HCT116 (cell line): Measurements from ENCODE around the gene CLASP2. TPM values are rescaled to one million over a fixed set of nuclear protein-coding genes. Genes with fewer than 3 reads are reported as not detected.

Source experiments
- ATAC-seq: fragments of 200-7000 bp; cut with Tn5 transposase; 2 replicates; pipeline ENCODE4 v1.9.1; 2020; ENCODE audit warnings: mild to moderate bottlenecking, moderate library complexity
- BruUV-seq: library from RNA; stranded (reverse); fragments of 400-500 nt; replicated peaks from 2 replicates; lab custom pipeline; 2021; lab: Mats Ljungman, UMichigan
- CTCF ChIA-PET: fragments of 300-600 bp; sonication (Branson Sonifier 250); formaldehyde crosslinking; loops from one replicate; lab custom pipeline; 2021; ENCODE audit warnings: antibody characterized with exemption; lab: Charles Lee
- POLR2A ChIA-PET: fragments of 300-600, 350-600 bp; sonication (Branson Sonifier 250); formaldehyde crosslinking; loops from one replicate; lab custom pipeline; 2021; ENCODE audit warnings: antibody characterized with exemption; lab: Charles Lee
- RAD21 ChIA-PET, 2 experiments: fragments of 300-600 bp; sonication (Branson Sonifier 250); formaldehyde crosslinking; loops; one replicate each; lab custom pipeline; 2023; ENCODE audit warnings: low total read pairs in 2 of 2; ENCODE audit not compliant: uncharacterized antibody in 2 of 2, unreplicated experiment in 2 of 2, low non-redundant PET in 1 of 2; lab: Charles Lee
- DNase-seq: peaks from one replicate; pipeline ENCODE4 v3.0.0-alpha.2; 2010; ENCODE audit warnings: low read depth, low spot score
- H2AFZ ChIP-seq: fragments of 200-600 bp; shearing (Covaris generic), sonication (generic); 2 replicates; pipeline ENCODE4 v1.6.1; 2017; ENCODE audit warnings: low read depth, mixed run types, mixed read lengths, antibody characterized with exemption, low read length; ENCODE audit not compliant: poor library complexity, severe bottlenecking
- H3K27ac ChIP-seq: 2 replicates; pipeline ENCODE4 v1.5.1; 2012; ENCODE audit warnings: low read depth, low read length
- H3K27me3 ChIP-seq: fragments of 200-600 bp; sonication (generic); 2 replicates; pipeline ENCODE4 v1.6.1; 2016; ENCODE audit warnings: mixed run types, low read length, mixed read lengths; ENCODE audit not compliant: insufficient read depth
- H3K36me3 ChIP-seq, 2 experiments: fragments of 200-500 bp in 1 of 2; fragments of 200-600 bp in 1 of 2; sonication (Bioruptor generic) in 1 of 2; sonication (generic) in 1 of 2; 2 replicates each; pipeline versions ENCODE4 v1.5.1 to v1.6.1; 2014 to 2016; ENCODE audit warnings: low read length in 2 of 2, inconsistent platforms in 1 of 2, mixed read lengths in 1 of 2, mixed run types in 1 of 2; ENCODE audit not compliant: insufficient read depth in 2 of 2, control insufficient read depth in 1 of 2
- H3K4me1 ChIP-seq, 2 experiments: fragments of 200-600 bp in 1 of 2; sonication (generic) in 1 of 2; 2 replicates each; pipeline versions ENCODE4 v1.5.1 to v1.6.1; 2012 to 2017; ENCODE audit warnings: low read length in 2 of 2, inconsistent platforms in 1 of 2, mild to moderate bottlenecking in 1 of 2, mixed read lengths in 1 of 2, mixed run types in 1 of 2, moderate library complexity in 1 of 2; ENCODE audit not compliant: insufficient read depth in 2 of 2, control insufficient read depth in 1 of 2
- H3K4me2 ChIP-seq: fragments of 200-600 bp; sonication (generic); 2 replicates; pipeline ENCODE4 v1.6.1; 2017; ENCODE audit warnings: mixed run types, low read length, mixed read lengths
- H3K4me3 ChIP-seq, 2 experiments: fragments of 200-600 bp in 1 of 2; sonication (generic) in 1 of 2; replicated peaks in 1 of 2; 2 replicates each; pipeline ENCODE4 v1.5.1; 2011 to 2016; ENCODE audit warnings: low read length in 2 of 2, control low read depth in 1 of 2, low read depth in 1 of 2, mild to moderate bottlenecking in 1 of 2, mixed read lengths in 1 of 2, mixed run types in 1 of 2
- H3K79me2 ChIP-seq: fragments of 200-600 bp; sonication (generic); 2 replicates; pipeline ENCODE4 v1.6.1; 2017; ENCODE audit warnings: mild to moderate bottlenecking, mixed run types, low read length, moderate library complexity, mixed read lengths; ENCODE audit not compliant: insufficient read depth
- H3K9ac ChIP-seq: fragments of 200-600 bp; sonication (generic); 2 replicates; pipeline ENCODE4 v1.6.1; 2016; ENCODE audit warnings: low read length, mixed read lengths
- H3K9me2 ChIP-seq: fragments of 200-600 bp; sonication (generic), shearing (Covaris generic); 2 replicates; pipeline ENCODE4 v1.6.1; 2017; ENCODE audit warnings: mixed run types, mild to moderate bottlenecking, moderate library complexity; ENCODE audit not compliant: insufficient read depth
- H3K9me3 ChIP-seq, 2 experiments: fragments of 200-500 bp in 1 of 2; fragments of 200-600 bp in 1 of 2; sonication (Bioruptor generic) in 1 of 2; sonication (generic) in 1 of 2; 2 replicates each; pipeline ENCODE4 v1.6.1; 2014 to 2017; ENCODE audit warnings: low read length in 2 of 2, mixed read lengths in 2 of 2, inconsistent platforms in 1 of 2, low read depth in 1 of 2, mild to moderate bottlenecking in 1 of 2, mixed run types in 1 of 2, moderate library complexity in 1 of 2; ENCODE audit not compliant: control insufficient read depth in 1 of 2, insufficient read depth in 1 of 2
- H4K20me1 ChIP-seq: fragments of 200-600 bp; sonication (generic), shearing (Covaris generic); 2 replicates; pipeline ENCODE4 v1.6.1; 2017; ENCODE audit warnings: mixed run types, mild to moderate bottlenecking, moderate library complexity; ENCODE audit not compliant: insufficient read depth
- EGR1 ChIP-seq: IDR thresholded peaks from 2 replicates; pipeline ENCODE4 v1.6.1; 2012; ENCODE audit warnings: low read depth
- ELF1 ChIP-seq: IDR thresholded peaks from 2 replicates; pipeline ENCODE4 v1.6.1; 2012; ENCODE audit warnings: low read depth, borderline replicate concordance
- FOSL1 ChIP-seq: IDR thresholded peaks from 2 replicates; pipeline ENCODE4 v1.6.1; 2012; ENCODE audit warnings: low read depth
- JUND ChIP-seq: IDR thresholded peaks from 2 replicates; pipeline ENCODE4 v1.6.1; 2012
- POLR2A ChIP-seq: IDR thresholded peaks from 2 replicates; pipeline ENCODE4 v1.7.0; 2011; ENCODE audit warnings: borderline replicate concordance; ENCODE audit not compliant: insufficient read depth, insufficient read length; ENCODE audit errors: extremely low read depth
- POLR2AphosphoS5 ChIP-seq: IDR thresholded peaks from 2 replicates; pipeline ENCODE4 v1.6.1; 2011; ENCODE audit warnings: mild to moderate bottlenecking, low read depth, low read length, moderate library complexity
- RAD21 ChIP-seq: IDR thresholded peaks from 2 replicates; pipeline ENCODE4 v1.6.1; 2012; ENCODE audit warnings: low read depth, mild to moderate bottlenecking
- TCF7L2 ChIP-seq: IDR thresholded peaks from 2 replicates; pipeline ENCODE4 v1.7.0; 2011; ENCODE audit warnings: borderline replicate concordance, inconsistent platforms; ENCODE audit not compliant: insufficient read depth, insufficient read length; ENCODE audit errors: extremely low read depth
- YY1 ChIP-seq: IDR thresholded peaks from 2 replicates; pipeline ENCODE4 v1.6.1; 2011; ENCODE audit warnings: low read length, low read depth, moderate library complexity, mild to moderate bottlenecking; ENCODE audit not compliant: insufficient replicate concordance; ENCODE audit errors: extremely low read depth
- ZFX ChIP-seq: fragments of 450-650 bp; IDR thresholded peaks from 2 replicates; pipeline ENCODE4 v1.6.1; 2017
- ZNF274 ChIP-seq: fragments of 200-500 bp; sonication (Bioruptor generic); IDR thresholded peaks from 2 replicates; pipeline ENCODE4 v1.6.1; 2014; ENCODE audit warnings: mild to moderate bottlenecking, low read depth, low read length, inconsistent platforms
- intact Hi-C: fragments of 100-400 bp; cut with micrococcal nuclease; formaldehyde crosslinking; loops from 2 replicates; pipeline ENCODE4 v1.10.0; 2022
- total RNA-seq: library from RNA; stranded (reverse); gene quantifications from one replicate; pipeline ENCODE4 v1.2.1, GENCODE V29; 2021; ENCODE audit not compliant: unreplicated experiment
- TF ChIP-seq, protein P1 (sequence below): IDR thresholded peaks from 2 replicates; pipeline ENCODE4 v1.6.1; 2012; ENCODE audit warnings: low read depth

The CLASP2 gene
- total RNA-seq, 1 experiment from 2014 or later = 36.3 TPM

DNA sequence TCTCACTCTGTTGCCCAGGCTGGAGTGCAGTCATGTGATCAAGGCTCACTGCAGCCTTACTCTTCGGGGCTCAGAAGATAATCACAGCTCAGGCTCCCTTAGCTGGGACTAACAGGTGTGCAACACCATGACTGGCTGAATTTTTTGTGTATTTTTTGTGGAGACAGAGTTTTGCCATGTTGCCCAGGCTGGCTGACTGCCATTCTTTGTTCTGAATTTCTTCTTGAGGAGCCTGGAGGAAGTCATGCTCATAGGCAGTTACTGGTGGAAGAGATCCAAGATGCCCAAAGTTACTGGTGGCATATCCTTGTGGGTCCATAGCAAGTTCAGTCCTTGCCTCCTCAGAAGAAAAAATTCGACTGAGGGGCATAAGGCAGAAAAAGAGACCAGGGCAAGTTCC lies 261.3 kb downstream of the CLASP2 start:
- Histone ChIP-seq H3K79me2 (no peaks in the 10 kb centered on the region), H3K36me3 (0 out of 4 replicates have a peak, but pooled peaks cover 0 to 3% of the 10 kb centered on the region in 2 experiments), H4K20me1 (no peaks in the 10 kb centered on the region), H3K9me2 (no peaks in the 10 kb centered on the region), H3K27me3 (no peaks in the 10 kb centered on the region), H3K4me1 (no peaks in the 10 kb centered on the region), H3K27ac (no peak overlapping the region), H2AFZ (no peak overlapping the region), H3K4me3 (no peak overlapping the region), H3K9me3 (no peaks in the 10 kb centered on the region; a peak in 2 of 4 replicates), H3K9ac (no peak overlapping the region), H3K4me2 (no peak overlapping the region)
- POLR2A ChIA-PET = no interaction called here
- DNase-seq (no peak), ATAC-seq (no peak)
- intact Hi-C loops = no loop called here
- TF ChIP-seq RAD21 = no peak
- TF ChIP-seq, protein P1, sequence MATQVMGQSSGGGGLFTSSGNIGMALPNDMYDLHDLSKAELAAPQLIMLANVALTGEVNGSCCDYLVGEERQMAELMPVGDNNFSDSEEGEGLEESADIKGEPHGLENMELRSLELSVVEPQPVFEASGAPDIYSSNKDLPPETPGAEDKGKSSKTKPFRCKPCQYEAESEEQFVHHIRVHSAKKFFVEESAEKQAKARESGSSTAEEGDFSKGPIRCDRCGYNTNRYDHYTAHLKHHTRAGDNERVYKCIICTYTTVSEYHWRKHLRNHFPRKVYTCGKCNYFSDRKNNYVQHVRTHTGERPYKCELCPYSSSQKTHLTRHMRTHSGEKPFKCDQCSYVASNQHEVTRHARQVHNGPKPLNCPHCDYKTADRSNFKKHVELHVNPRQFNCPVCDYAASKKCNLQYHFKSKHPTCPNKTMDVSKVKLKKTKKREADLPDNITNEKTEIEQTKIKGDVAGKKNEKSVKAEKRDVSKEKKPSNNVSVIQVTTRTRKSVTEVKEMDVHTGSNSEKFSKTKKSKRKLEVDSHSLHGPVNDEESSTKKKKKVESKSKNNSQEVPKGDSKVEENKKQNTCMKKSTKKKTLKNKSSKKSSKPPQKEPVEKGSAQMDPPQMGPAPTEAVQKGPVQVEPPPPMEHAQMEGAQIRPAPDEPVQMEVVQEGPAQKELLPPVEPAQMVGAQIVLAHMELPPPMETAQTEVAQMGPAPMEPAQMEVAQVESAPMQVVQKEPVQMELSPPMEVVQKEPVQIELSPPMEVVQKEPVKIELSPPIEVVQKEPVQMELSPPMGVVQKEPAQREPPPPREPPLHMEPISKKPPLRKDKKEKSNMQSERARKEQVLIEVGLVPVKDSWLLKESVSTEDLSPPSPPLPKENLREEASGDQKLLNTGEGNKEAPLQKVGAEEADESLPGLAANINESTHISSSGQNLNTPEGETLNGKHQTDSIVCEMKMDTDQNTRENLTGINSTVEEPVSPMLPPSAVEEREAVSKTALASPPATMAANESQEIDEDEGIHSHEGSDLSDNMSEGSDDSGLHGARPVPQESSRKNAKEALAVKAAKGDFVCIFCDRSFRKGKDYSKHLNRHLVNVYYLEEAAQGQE = no peak
- TF ChIP-seq POLR2A = no peak
- no peak for TF ChIP-seq YY1
- no peak for TF ChIP-seq FOSL1
- no peak for TF ChIP-seq ZNF274
- no peak for TF ChIP-seq ELF1
- TF ChIP-seq JUND = no peak
- no peak for TF ChIP-seq EGR1
- TF ChIP-seq ZFX = no peak
- TF ChIP-seq POLR2AphosphoS5 = no peak
- no peak for TF ChIP-seq TCF7L2
- CTCF ChIA-PET = no interaction called here
- BruUV-seq = no TSS peak
- RAD21 ChIA-PET = no interaction called here
